Stomach (tissue), 9 donors: ENCODE data around the gene DGAT2. TPM values are rescaled to one million over a fixed set of nuclear protein-coding genes. Genes with fewer than 3 reads are reported as not detected.

ENCODE experiments used
- DNase-seq, 2 donors: peaks; one replicate each; pipeline versions ENCODE4 v3.0.0 to v3.0.0-alpha.2; 2013 to 2019
- H3K27ac ChIP-seq, 5 donors: fragments of 200-600 bp in 4 of 5; sonication (generic) in 4 of 5; one replicate each; pipeline ENCODE4 v1.5.1; 2013 to 2019; ENCODE audit warnings: mild to moderate bottlenecking in 1 of 5, moderate library complexity in 1 of 5
- H3K27me3 ChIP-seq, 3 donors: fragments of 200-600 bp; sonication (generic); one replicate each; pipeline ENCODE4 v1.5.1; 2017 to 2019; ENCODE audit warnings: mixed run types in 1 of 3
- H3K36me3 ChIP-seq, 4 donors: fragments of 200-600 bp; sonication (generic); 1 replicate in 3 of 4; 2 replicates in 1 of 4; pipeline ENCODE4 v1.5.1; 2016 to 2019
- H3K4me1 ChIP-seq, 4 donors: fragments of 200-600 bp; sonication (generic); one replicate each; pipeline ENCODE4 v1.5.1; 2016 to 2019
- H3K4me3 ChIP-seq, 4 donors: fragments of 200-600 bp; sonication (generic) in 3 of 4; one replicate each; pipeline ENCODE4 v1.5.1; 2016 to 2019; ENCODE audit warnings: mild to moderate bottlenecking in 1 of 4
- H3K9me3 ChIP-seq, 4 donors: fragments of 200-600 bp; sonication (generic); one replicate each; pipeline ENCODE4 v1.5.1; 2016 to 2019
- EP300 ChIP-seq: sonication (generic); formaldehyde crosslinking; IDR thresholded peaks from one replicate; pipeline ENCODE4 v1.6.1; 2017; ENCODE audit warnings: antibody characterized with exemption
- POLR2A ChIP-seq, 4 donors: fragments of 450-650 bp; IDR thresholded peaks; one replicate each; pipeline ENCODE4 v1.6.1; 2016; ENCODE audit warnings: antibody characterized with exemption in 4 of 4, control low read depth in 2 of 4, mild to moderate bottlenecking in 1 of 4, moderate library complexity in 1 of 4
- POLR2AphosphoS5 ChIP-seq, 3 donors: sonication (generic); formaldehyde crosslinking; IDR thresholded peaks; one replicate each; pipeline ENCODE4 v1.6.1; 2016; ENCODE audit warnings: antibody characterized with exemption in 3 of 3
- WGBS, 5 donors: extraction: QIAGEN DNeasy Blood & Tissue Kit in 3 of 5; methylation state at CpG; one replicate each; pipeline versions ENCODE4 v1.1.5 to v1.1.7; 2013 to 2018; 5-methylcytosine and 5-hydroxymethylcytosine counted together
- intact Hi-C: fragments of 100-400 bp; cut with DNase I; formaldehyde crosslinking; loops from one replicate; pipeline ENCODE4 v1.15.1; 2023; ENCODE audit warnings: low total_unique reads
- polyA plus RNA-seq, 3 donors: library from polyadenylated mRNA; stranded (reverse); fragments of 200-250 nt; gene quantifications; one replicate each; pipeline ENCODE4 v1.2.3, GENCODE V29; 2013
- total RNA-seq, 5 donors: library from RNA; depleted of rRNA; stranded (reverse); fragments of >200 nt; gene quantifications; one replicate each; pipeline versions ENCODE4 v1.1.0 to v1.2.3, GENCODE V29; 2014 to 2016
- TF ChIP-seq, protein P1 (sequence below), 7 experiments: fragments of 450-650 bp in 4 of 7; fragments of 200-600 bp in 3 of 7; sonication (generic) in 3 of 7; IDR thresholded peaks; one replicate each; pipeline ENCODE4 v1.5.1; 2016 to 2019; ENCODE audit warnings: antibody characterized with exemption in 7 of 7, control low read depth in 2 of 7, mild to moderate bottlenecking in 1 of 7
- donor health status: healthy with polysubstance abuse.
- donor health status: Bipolar disorder and iron deficiency.
- donor health status: healthy.

DGAT2 gene
- total and polyA plus RNA-seq, 8 donors, result 0.45 to 16.1 (median 3.7) TPM; not detected in 2

- DNase-seq, result no peak
- 56 to 77% (median 67%) methylated on average over 3 of the region's 3 CpGs for WGBS, 5 donors
- peaks cover 12 to 15% (median 14%) of the 10 kb centered on the region in 4 donors for H3K4me1 ChIP-seq
Observed at GRCh38 chr11:75763846-75764245, 4.7 kb upstream of the DGAT2 start.

DNA sequence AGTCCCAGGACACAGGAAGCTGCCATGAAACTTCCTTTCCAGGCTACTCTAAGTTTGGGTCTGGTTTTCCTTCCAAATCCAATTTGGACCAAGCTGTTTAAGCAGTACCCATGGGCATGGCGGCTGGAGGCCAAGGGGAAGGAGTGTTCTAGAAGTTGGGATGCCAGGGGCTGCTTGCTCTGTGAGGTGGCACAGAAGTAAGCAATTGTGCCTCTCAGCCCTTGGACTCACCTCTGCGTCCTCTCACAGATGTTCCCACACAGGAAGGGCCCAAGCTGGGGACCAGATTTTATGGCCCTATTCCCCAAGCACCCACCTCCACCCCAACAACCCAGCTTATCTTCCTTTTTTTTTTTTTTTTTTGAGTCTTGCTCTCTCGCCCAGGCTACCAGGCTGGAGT, 3.5 kb upstream of the DGAT2 start:
- no peak for DNase-seq
- Histone ChIP-seq H3K27ac (no peak overlapping the region), H3K4me1 (peaks cover 16 to 23% (median 20%) of the 10 kb centered on the region in 4 donors), H3K27me3 (peaks cover 0 to 30% (median 11%) of the 10 kb centered on the region in 3 donors), H3K9me3 (no peaks in the 10 kb centered on the region), H3K4me3 (no peak overlapping the region), H3K36me3 (no peaks in the 10 kb centered on the region)
- TF ChIP-seq EP300 (no peak), POLR2AphosphoS5 (IDR thresholded peaks at IDR 0.05) (no peak), POLR2A (IDR thresholded peaks at IDR 0.05) (no peak)
- TF ChIP-seq, protein P1, sequence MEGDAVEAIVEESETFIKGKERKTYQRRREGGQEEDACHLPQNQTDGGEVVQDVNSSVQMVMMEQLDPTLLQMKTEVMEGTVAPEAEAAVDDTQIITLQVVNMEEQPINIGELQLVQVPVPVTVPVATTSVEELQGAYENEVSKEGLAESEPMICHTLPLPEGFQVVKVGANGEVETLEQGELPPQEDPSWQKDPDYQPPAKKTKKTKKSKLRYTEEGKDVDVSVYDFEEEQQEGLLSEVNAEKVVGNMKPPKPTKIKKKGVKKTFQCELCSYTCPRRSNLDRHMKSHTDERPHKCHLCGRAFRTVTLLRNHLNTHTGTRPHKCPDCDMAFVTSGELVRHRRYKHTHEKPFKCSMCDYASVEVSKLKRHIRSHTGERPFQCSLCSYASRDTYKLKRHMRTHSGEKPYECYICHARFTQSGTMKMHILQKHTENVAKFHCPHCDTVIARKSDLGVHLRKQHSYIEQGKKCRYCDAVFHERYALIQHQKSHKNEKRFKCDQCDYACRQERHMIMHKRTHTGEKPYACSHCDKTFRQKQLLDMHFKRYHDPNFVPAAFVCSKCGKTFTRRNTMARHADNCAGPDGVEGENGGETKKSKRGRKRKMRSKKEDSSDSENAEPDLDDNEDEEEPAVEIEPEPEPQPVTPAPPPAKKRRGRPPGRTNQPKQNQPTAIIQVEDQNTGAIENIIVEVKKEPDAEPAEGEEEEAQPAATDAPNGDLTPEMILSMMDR (IDR thresholded peaks at IDR 0.05), result no peak
- WGBS, 5 donors, result 93 to 97% (median 96%) methylated on average over 3 of the region's 3 CpGs
- intact Hi-C loops, result no loop called here

More at GRCh38 chr11:75763846-75764245, 4.7 kb upstream of the DGAT2 start:
- no peaks in the 10 kb centered on the region for H3K9me3 ChIP-seq
- intact Hi-C loops, result no loop called here
- no peak overlapping the region for H3K4me3 ChIP-seq
- no peak overlapping the region for H3K27ac ChIP-seq
- no peaks in the 10 kb centered on the region for H3K36me3 ChIP-seq
- H3K27me3 ChIP-seq, result peaks cover 0 to 22% (median 9%) of the 10 kb centered on the region in 3 donors
- no peak for TF ChIP-seq EP300
- TF ChIP-seq POLR2AphosphoS5 (IDR thresholded peaks at IDR 0.05), result no peak
- TF ChIP-seq, protein P1 (IDR thresholded peaks at IDR 0.05), result no peak
- no peak for TF ChIP-seq POLR2A (IDR thresholded peaks at IDR 0.05)

GRCh38 chr11:75766443-75767227, 1.9 kb upstream of the DGAT2 start:
- H3K27ac ChIP-seq, result no peak overlapping the region
- no peaks in the 10 kb centered on the region for H3K9me3 ChIP-seq
- TF ChIP-seq, protein P1 (IDR thresholded peaks at IDR 0.05), result no peak
- no peak for TF ChIP-seq POLR2A (IDR thresholded peaks at IDR 0.05)
- WGBS, 5 donors, result 71 to 87% (median 79%) methylated on average over 4 of the region's 4 CpGs
- peaks cover 0 to 30% (median 11%) of the 10 kb centered on the region in 3 donors for H3K27me3 ChIP-seq
- no peaks in the 10 kb centered on the region for H3K36me3 ChIP-seq
- no peak overlapping the region for H3K4me3 ChIP-seq
- DNase-seq, result no peak
- intact Hi-C loops, result no loop called here
- H3K4me1 ChIP-seq, result peaks cover 16 to 23% (median 20%) of the 10 kb centered on the region in 4 donors

- WGBS, 5 donors, result 91 to 95% (median 93%) methylated on average over 6 of the region's 6 CpGs
- Histone ChIP-seq H3K4me3 (no peak overlapping the region), H3K27me3 (peaks cover 0 to 30% (median 11%) of the 10 kb centered on the region in 3 donors), H3K9me3 (no peaks in the 10 kb centered on the region), H3K4me1 (peaks cover 16 to 23% (median 20%) of the 10 kb centered on the region in 4 donors), H3K27ac (no peak overlapping the region), H3K36me3 (no peaks in the 10 kb centered on the region)
- DNase-seq, result no peak
- TF ChIP-seq EP300, result no peak
- TF ChIP-seq POLR2A (IDR thresholded peaks at IDR 0.05), result no peak
- TF ChIP-seq, protein P1 (IDR thresholded peaks at IDR 0.05), result no peak
- no peak for TF ChIP-seq POLR2AphosphoS5 (IDR thresholded peaks at IDR 0.05)
- intact Hi-C loops, result no loop called here
Observed at GRCh38 chr11:75767228-75767572, 1.4 kb upstream of the DGAT2 start.
